Natural killer cell (primary cell): ENCODE measurements around the gene ATP6V0A1. TPM values are rescaled to one million over a fixed set of nuclear protein-coding genes. Genes with fewer than 3 reads are reported as not detected.

Source experiments
- ATAC-seq, 3 donors: fragments of 150-1000 bp in 2 of 3; fragments of 200-7000 bp in 1 of 3; cut with Tn5 transposase; 1 replicate in 1 of 3; 2 replicates in 2 of 3; pipeline ENCODE4 v1.10.0; 2021; ENCODE audit warnings: mild to moderate bottlenecking in 2 of 3, moderate library complexity in 2 of 3
- DNase-seq, 2 donors: peaks; one replicate each; pipeline versions ENCODE4 v3.0.0 to v3.0.0-alpha.2; 2013 to 2021; ENCODE audit warnings: mixed read lengths in 1 of 2
- H3K27ac ChIP-seq: one replicate; pipeline ENCODE4 v1.5.1; 2013; ENCODE audit warnings: mild to moderate bottlenecking, low read length
- H3K27me3 ChIP-seq: one replicate; pipeline ENCODE4 v1.6.1; 2013; ENCODE audit warnings: low read length; ENCODE audit not compliant: control insufficient read depth, insufficient read depth
- H3K36me3 ChIP-seq: one replicate; pipeline ENCODE4 v1.6.1; 2013; ENCODE audit warnings: low read length; ENCODE audit not compliant: control insufficient read depth, insufficient read depth
- H3K4me1 ChIP-seq: one replicate; pipeline ENCODE4 v1.6.1; 2013; ENCODE audit warnings: low read length; ENCODE audit not compliant: control insufficient read depth, insufficient read depth
- H3K4me3 ChIP-seq: one replicate; pipeline ENCODE4 v1.5.1; 2013; ENCODE audit warnings: low read length
- H3K9me3 ChIP-seq: one replicate; pipeline ENCODE4 v1.6.1; 2013; ENCODE audit warnings: low read length; ENCODE audit not compliant: control insufficient read depth, insufficient read depth
- H3K27ac Mint-ChIP-seq, 2 donors: one replicate each; pipeline ENCODE4 v1.8.0; 2022; ENCODE audit warnings: mild to moderate bottlenecking in 2 of 2, mixed read lengths in 2 of 2, moderate library complexity in 1 of 2
- H3K27me3 Mint-ChIP-seq, 2 donors: one replicate each; pipeline ENCODE4 v1.8.0; 2022; ENCODE audit warnings: low read depth in 2 of 2, mixed read lengths in 2 of 2
- H3K36me3 Mint-ChIP-seq: one replicate; pipeline ENCODE4 v1.8.0; 2022; ENCODE audit warnings: mixed read lengths
- H3K4me1 Mint-ChIP-seq, 2 donors: one replicate each; pipeline ENCODE4 v1.8.0; 2022; ENCODE audit warnings: mixed read lengths in 2 of 2
- H3K4me3 Mint-ChIP-seq: one replicate; pipeline ENCODE4 v1.8.0; 2022; ENCODE audit warnings: mild to moderate bottlenecking, moderate library complexity, mixed read lengths
- H3K9me3 Mint-ChIP-seq, 2 donors: one replicate each; pipeline ENCODE4 v1.8.0; 2022; ENCODE audit warnings: mixed read lengths in 2 of 2
- WGBS: methylation state at CpG from one replicate; pipeline ENCODE4 v1.1.7; 2013; ENCODE audit warnings: missing lambda C conversion rate; ENCODE audit not compliant: insufficient coverage; 5-methylcytosine and 5-hydroxymethylcytosine counted together
- intact Hi-C: fragments of 100-400 bp; cut with micrococcal nuclease; formaldehyde crosslinking; loops from one replicate; pipeline ENCODE4 v1.14.2; 2022
- total RNA-seq, 4 donors: library from RNA; stranded (reverse); fragments of 120-200 nt in 1 of 4; gene quantifications; one replicate each; pipeline versions ENCODE4 v1.2.3 to v1.2.4, GENCODE V29; 2013 to 2022
- TF ChIP-seq, protein P1 (sequence below): fragments of 200-600 bp; IDR thresholded peaks from one replicate; pipeline ENCODE4 v1.8.0; 2022; ENCODE audit warnings: antibody characterized with exemption

Gene ATP6V0A1
- total RNA-seq, 3 donors from 2014 or later (not counting 1 experiment from before 2014, with no cell fraction given), result 4.8 to 33.5 (median 7.5) TPM

DNA sequence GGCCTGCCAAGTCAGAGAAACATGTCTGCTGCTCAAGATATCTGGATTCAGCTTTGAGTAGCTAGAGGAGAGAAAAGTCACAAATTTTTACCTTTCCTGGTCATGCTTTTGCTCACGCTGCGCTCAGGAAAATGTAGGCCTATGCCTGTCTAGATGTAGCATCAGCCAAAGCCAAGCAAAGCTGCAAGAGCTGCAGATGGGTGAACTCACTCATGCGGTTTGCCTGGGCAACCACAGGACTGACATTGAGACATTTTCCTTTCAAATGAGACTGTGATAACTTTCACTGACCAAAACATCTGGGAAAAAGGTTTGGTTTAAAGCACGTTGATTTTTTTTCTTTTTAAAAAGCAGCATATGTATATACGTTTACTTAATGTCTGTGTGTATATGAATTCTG is 43.4 kb downstream of the ATP6V0A1 start:
- TF ChIP-seq, protein P1, sequence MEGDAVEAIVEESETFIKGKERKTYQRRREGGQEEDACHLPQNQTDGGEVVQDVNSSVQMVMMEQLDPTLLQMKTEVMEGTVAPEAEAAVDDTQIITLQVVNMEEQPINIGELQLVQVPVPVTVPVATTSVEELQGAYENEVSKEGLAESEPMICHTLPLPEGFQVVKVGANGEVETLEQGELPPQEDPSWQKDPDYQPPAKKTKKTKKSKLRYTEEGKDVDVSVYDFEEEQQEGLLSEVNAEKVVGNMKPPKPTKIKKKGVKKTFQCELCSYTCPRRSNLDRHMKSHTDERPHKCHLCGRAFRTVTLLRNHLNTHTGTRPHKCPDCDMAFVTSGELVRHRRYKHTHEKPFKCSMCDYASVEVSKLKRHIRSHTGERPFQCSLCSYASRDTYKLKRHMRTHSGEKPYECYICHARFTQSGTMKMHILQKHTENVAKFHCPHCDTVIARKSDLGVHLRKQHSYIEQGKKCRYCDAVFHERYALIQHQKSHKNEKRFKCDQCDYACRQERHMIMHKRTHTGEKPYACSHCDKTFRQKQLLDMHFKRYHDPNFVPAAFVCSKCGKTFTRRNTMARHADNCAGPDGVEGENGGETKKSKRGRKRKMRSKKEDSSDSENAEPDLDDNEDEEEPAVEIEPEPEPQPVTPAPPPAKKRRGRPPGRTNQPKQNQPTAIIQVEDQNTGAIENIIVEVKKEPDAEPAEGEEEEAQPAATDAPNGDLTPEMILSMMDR, result no peak
- no peak for DNase-seq
- intact Hi-C loops, result no loop called here
- peaks cover 19 to 41% of the 10 kb centered on the region in 2 donors for H3K27me3 Mint-ChIP-seq
- no peaks in the 10 kb centered on the region for H3K4me1 Mint-ChIP-seq
- no peak for ATAC-seq
- H3K27ac ChIP-seq, result no peak overlapping the region
- 95% methylated on average over 3 of the region's 5 CpGs for WGBS
- no peaks in the 10 kb centered on the region for H3K9me3 ChIP-seq
- no peaks in the 10 kb centered on the region for H3K9me3 Mint-ChIP-seq
- no peak overlapping the region for H3K27ac Mint-ChIP-seq
- H3K4me3 ChIP-seq, result no peak overlapping the region
- H3K36me3 Mint-ChIP-seq, result no peaks in the 10 kb centered on the region
- no peaks in the 10 kb centered on the region for H3K27me3 ChIP-seq
- no peaks in the 10 kb centered on the region for H3K36me3 ChIP-seq
- H3K4me1 ChIP-seq, result no peaks in the 10 kb centered on the region
- H3K4me3 Mint-ChIP-seq, result no peak overlapping the region

DNA sequence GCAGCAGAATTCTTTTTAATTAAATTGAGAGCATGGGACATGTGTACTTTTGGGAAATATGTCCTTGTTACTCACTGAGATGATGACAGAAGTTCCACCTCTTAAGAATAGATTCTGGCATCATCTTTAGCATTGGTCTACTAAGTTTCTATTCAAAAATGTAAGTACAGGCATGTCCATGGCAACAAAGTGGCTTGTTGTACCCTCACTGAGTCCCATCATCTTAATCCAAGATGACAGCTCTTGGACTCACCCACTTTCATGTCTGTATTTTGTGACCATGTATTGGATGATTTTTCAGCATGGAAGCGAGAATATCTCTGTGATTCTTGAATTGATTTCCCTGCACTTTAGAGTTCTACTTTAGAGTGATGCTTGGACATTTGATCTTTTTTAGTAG is 44.2 kb downstream of the ATP6V0A1 start:
- ATAC-seq, result no peak
- DNase-seq, result no peak
- 91% methylated on average over 1 of the region's 1 CpG for WGBS
- Histone ChIP-seq H3K9me3 (no peaks in the 10 kb centered on the region), H3K27me3 (peaks cover 2% of the 10 kb centered on the region), H3K27ac (no peak overlapping the region), H3K36me3 (no peaks in the 10 kb centered on the region), H3K4me1 (no peaks in the 10 kb centered on the region), H3K4me3 (no peak overlapping the region)
- H3K4me3 Mint-ChIP-seq, result no peak overlapping the region
- no peak overlapping the region for H3K27ac Mint-ChIP-seq
- no peaks in the 10 kb centered on the region for H3K4me1 Mint-ChIP-seq
- H3K27me3 Mint-ChIP-seq, result peaks cover 24 to 47% of the 10 kb centered on the region in 2 donors
- no peaks in the 10 kb centered on the region for H3K36me3 Mint-ChIP-seq
- intact Hi-C loops, result no loop called here
- TF ChIP-seq, protein P1, result no peak
- H3K9me3 Mint-ChIP-seq, result no peaks in the 10 kb centered on the region

DNA sequence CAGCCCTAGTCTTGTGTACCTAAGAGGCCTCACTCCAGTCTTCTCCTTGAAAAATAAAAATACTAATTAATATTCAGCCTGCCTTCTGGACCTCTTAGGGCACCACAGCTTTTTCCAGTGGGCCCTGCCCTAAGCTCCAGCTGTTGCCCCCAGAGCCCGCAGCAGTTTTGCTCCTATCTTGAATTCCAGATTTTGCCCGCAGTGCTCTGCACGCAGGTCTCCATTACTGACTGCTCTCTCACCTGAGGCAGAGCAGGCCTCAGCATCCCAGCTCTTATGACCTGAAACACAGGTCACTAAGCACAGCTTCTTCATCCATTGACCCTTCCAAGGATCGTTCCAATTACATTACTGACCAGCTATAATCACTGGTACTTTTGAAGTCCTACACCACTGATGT is 49.0 kb downstream of the ATP6V0A1 start:
- Histone ChIP-seq H3K4me1 (no peaks in the 10 kb centered on the region), H3K9me3 (no peaks in the 10 kb centered on the region), H3K27me3 (peaks cover 2% of the 10 kb centered on the region), H3K27ac (no peak overlapping the region), H3K4me3 (no peak overlapping the region), H3K36me3 (no peaks in the 10 kb centered on the region)
- Mint-ChIP-seq H3K27ac (no peak overlapping the region), H3K9me3 (no peaks in the 10 kb centered on the region), H3K4me1 (peaks cover 0 to 10% of the 10 kb centered on the region in 2 donors), H3K4me3 (no peak overlapping the region), H3K36me3 (no peaks in the 10 kb centered on the region), H3K27me3 (peaks cover 55 to 82% of the 10 kb centered on the region in 2 donors)
- 97% methylated on average over 4 of the region's 4 CpGs for WGBS
- intact Hi-C loops, result no loop called here
- DNase-seq, result no peak
- no peak for ATAC-seq
- TF ChIP-seq, protein P1, result no peak

DNA sequence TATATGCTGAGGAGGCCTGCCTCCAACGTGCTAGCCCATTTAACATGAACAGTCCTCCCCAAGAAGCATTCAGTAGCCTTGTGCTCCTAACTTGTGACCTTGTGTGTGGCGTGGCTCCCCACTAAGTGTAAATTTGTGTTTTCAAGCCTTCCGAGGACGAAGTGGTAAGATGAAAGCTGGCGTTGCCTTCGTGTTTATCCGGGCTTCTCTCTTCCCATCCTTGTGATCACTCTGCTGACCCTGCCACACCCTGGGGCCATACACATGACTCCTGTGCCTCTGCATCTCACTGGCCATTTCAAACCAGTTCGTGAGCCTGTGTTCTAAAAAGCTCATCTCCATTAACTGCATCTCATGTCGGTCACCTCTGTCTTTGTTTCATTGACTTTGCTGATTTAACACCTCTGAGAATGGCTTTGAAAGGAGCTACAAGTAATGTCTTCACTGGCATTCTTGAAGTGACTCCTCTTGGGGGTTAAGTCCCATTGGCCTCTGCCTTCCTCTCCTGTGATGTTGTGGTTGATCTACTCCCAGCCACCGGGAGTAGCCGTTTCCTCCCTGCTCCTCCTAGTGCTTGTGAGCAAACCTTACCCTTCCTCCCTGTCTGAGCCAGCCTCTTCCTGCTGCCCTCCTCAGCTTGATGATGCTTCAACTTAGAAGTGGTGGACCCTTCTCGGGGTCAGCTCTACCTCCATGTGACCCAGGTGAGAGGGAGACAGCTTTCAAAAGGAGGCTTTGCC is 49.9 kb downstream of the ATP6V0A1 start:
- Mint-ChIP-seq H3K36me3 (no peaks in the 10 kb centered on the region), H3K4me3 (no peak overlapping the region), H3K27ac (no peak overlapping the region), H3K4me1 (peaks cover 0 to 10% of the 10 kb centered on the region in 2 donors), H3K27me3 (peaks cover 49 to 72% of the 10 kb centered on the region in 2 donors), H3K9me3 (no peaks in the 10 kb centered on the region)
- H3K27ac ChIP-seq, result no peak overlapping the region
- no peaks in the 10 kb centered on the region for H3K4me1 ChIP-seq
- no peak overlapping the region for H3K4me3 ChIP-seq
- peaks cover 2% of the 10 kb centered on the region for H3K27me3 ChIP-seq
- ATAC-seq (no peak), DNase-seq (no peak)
- H3K36me3 ChIP-seq, result no peaks in the 10 kb centered on the region
- TF ChIP-seq, protein P1, result no peak
- no peaks in the 10 kb centered on the region for H3K9me3 ChIP-seq
- 77% methylated on average over 12 of the region's 12 CpGs for WGBS
- intact Hi-C loops, result no loop called here
